H9 (cell line): ENCODE measurements around the gene PHKG2. TPM values are rescaled to one million over a fixed set of nuclear protein-coding genes. Genes with fewer than 3 reads are reported as not detected.

Experiments
- DNase-seq: peaks from one replicate; pipeline ENCODE4 v3.0.0-alpha.2; 2017
- H2AFZ ChIP-seq: one replicate; pipeline ENCODE4 v1.6.1; 2013; ENCODE audit warnings: mild to moderate bottlenecking, low read length, control low read depth, moderate library complexity
- H2AK5ac ChIP-seq: 2 replicates; pipeline ENCODE4 v1.6.1; 2013; ENCODE audit warnings: low read length, control low read depth, mixed read lengths; ENCODE audit not compliant: insufficient read length
- H2BK120ac ChIP-seq: one replicate; pipeline ENCODE4 v1.6.1; 2013; ENCODE audit warnings: low read depth, mild to moderate bottlenecking, low read length, control low read depth, inconsistent platforms; ENCODE audit not compliant: poor library complexity, severe bottlenecking
- H2BK12ac ChIP-seq: 2 replicates; pipeline ENCODE4 v1.6.1; 2013; ENCODE audit warnings: low read length, control low read depth, mixed read lengths, low read depth; ENCODE audit not compliant: insufficient read length
- H2BK15ac ChIP-seq: 2 replicates; pipeline ENCODE4 v1.6.1; 2013; ENCODE audit warnings: low read depth, low read length, control low read depth
- H2BK20ac ChIP-seq: one replicate; pipeline ENCODE4 v1.6.1; 2013; ENCODE audit warnings: low read depth, mild to moderate bottlenecking, low read length, control low read depth, inconsistent platforms; ENCODE audit not compliant: poor library complexity, severe bottlenecking
- H2BK5ac ChIP-seq: 2 replicates; pipeline ENCODE4 v1.6.1; 2013; ENCODE audit warnings: low read length, control low read depth, mixed read lengths; ENCODE audit not compliant: insufficient read length
- H3K14ac ChIP-seq: 2 replicates; pipeline ENCODE4 v1.6.1; 2013; ENCODE audit warnings: low read length, control low read depth; ENCODE audit not compliant: insufficient read depth
- H3K18ac ChIP-seq: 2 replicates; pipeline ENCODE4 v1.6.1; 2013; ENCODE audit warnings: low read depth, mild to moderate bottlenecking, mixed read lengths, low read length, control low read depth; ENCODE audit not compliant: insufficient read length
- H3K23ac ChIP-seq: 2 replicates; pipeline ENCODE4 v1.6.1; 2013; ENCODE audit warnings: low read length, control low read depth, mixed read lengths, low read depth; ENCODE audit not compliant: insufficient read length
- H3K23me2 ChIP-seq: 2 replicates; pipeline ENCODE4 v1.6.1; 2013; ENCODE audit warnings: low read depth, mild to moderate bottlenecking, mixed read lengths, low read length, control low read depth; ENCODE audit not compliant: insufficient read length, poor library complexity, severe bottlenecking
- H3K27ac ChIP-seq: 2 replicates; pipeline ENCODE4 v1.5.1; 2013; ENCODE audit warnings: low read length, control low read depth, mixed read lengths, low read depth; ENCODE audit not compliant: insufficient read length
- H3K27me3 ChIP-seq: 2 replicates; pipeline ENCODE4 v1.6.1; 2013; ENCODE audit warnings: low read length, control low read depth, inconsistent platforms; ENCODE audit not compliant: insufficient read depth
- H3K4ac ChIP-seq: 2 replicates; pipeline ENCODE4 v1.6.1; 2013; ENCODE audit warnings: low read depth, mild to moderate bottlenecking, control low read depth, inconsistent platforms, low read length, moderate library complexity
- H3K4me1 ChIP-seq: 2 replicates; pipeline ENCODE4 v1.6.1; 2013; ENCODE audit warnings: low read length, control low read depth, inconsistent platforms; ENCODE audit not compliant: insufficient read depth
- H3K4me2 ChIP-seq: 2 replicates; pipeline ENCODE4 v1.6.1; 2013; ENCODE audit warnings: low read length, control low read depth, mixed read lengths; ENCODE audit not compliant: insufficient read length, insufficient read depth
- H3K56ac ChIP-seq: 2 replicates; pipeline ENCODE4 v1.6.1; 2013; ENCODE audit warnings: low read depth, mild to moderate bottlenecking, mixed read lengths, low read length, control low read depth; ENCODE audit not compliant: insufficient read length
- H3K79me1 ChIP-seq: 2 replicates; pipeline ENCODE4 v1.6.1; 2013; ENCODE audit warnings: low read depth, mild to moderate bottlenecking, moderate library complexity, low read length, control low read depth, inconsistent platforms; ENCODE audit not compliant: insufficient read depth, poor library complexity, severe bottlenecking
- H3K79me2 ChIP-seq: 2 replicates; pipeline ENCODE4 v1.6.1; 2013; ENCODE audit warnings: low read length, control low read depth, inconsistent platforms; ENCODE audit not compliant: insufficient read depth
- H3K9ac ChIP-seq: 2 replicates; pipeline ENCODE4 v1.6.1; 2013; ENCODE audit warnings: low read length, control low read depth, mixed read lengths; ENCODE audit not compliant: insufficient read length; ENCODE audit errors: extremely low read depth
- H3K9me3 ChIP-seq: one replicate; pipeline ENCODE4 v1.6.1; 2013; ENCODE audit warnings: low read depth, low read length, inconsistent platforms; ENCODE audit not compliant: control insufficient read depth
- H3T11ph ChIP-seq: one replicate; pipeline ENCODE4 v1.6.1; 2013; ENCODE audit warnings: mild to moderate bottlenecking, low read length, control low read depth, inconsistent platforms
- H4K20me1 ChIP-seq: one replicate; pipeline ENCODE4 v1.6.1; 2013; ENCODE audit not compliant: control insufficient read depth, insufficient read length, insufficient read depth
- H4K5ac ChIP-seq: 2 replicates; pipeline ENCODE4 v1.6.1; 2013; ENCODE audit warnings: low read depth, mild to moderate bottlenecking, mixed read lengths, low read length, control low read depth; ENCODE audit not compliant: insufficient read length
- H4K8ac ChIP-seq: replicated peaks from 2 replicates; pipeline ENCODE4 v1.6.1; 2013; ENCODE audit warnings: low read length, control low read depth, mixed read lengths, low read depth; ENCODE audit not compliant: insufficient read length
- H4K91ac ChIP-seq: 2 replicates; pipeline ENCODE4 v1.6.1; 2013; ENCODE audit warnings: low read depth, mild to moderate bottlenecking, moderate library complexity, mixed read lengths, low read length, control low read depth; ENCODE audit not compliant: insufficient read length
- H3K27ac Mint-ChIP-seq, 3 experiments: 2 replicates in 2 of 3; 3 replicates in 1 of 3; pipeline ENCODE4 v1.8.0; 2020 to 2021; ENCODE audit warnings: mixed read lengths in 3 of 3, mild to moderate bottlenecking in 1 of 3, moderate library complexity in 1 of 3
- H3K27me3 Mint-ChIP-seq: 2 replicates; pipeline ENCODE4 v1.8.0; 2021; ENCODE audit warnings: low read depth, mild to moderate bottlenecking, moderate library complexity, mixed read lengths
- H3K36me3 Mint-ChIP-seq, 3 experiments: 2 replicates in 2 of 3; 3 replicates in 1 of 3; pipeline ENCODE4 v1.8.0; 2020 to 2021; ENCODE audit warnings: low read depth in 3 of 3, mixed read lengths in 3 of 3; ENCODE audit not compliant: insufficient read depth in 1 of 3
- H3K4me1 Mint-ChIP-seq, 2 experiments: 2 replicates each; pipeline ENCODE4 v1.8.0; 2020; ENCODE audit warnings: mixed read lengths in 2 of 2
- H3K4me3 Mint-ChIP-seq, 2 experiments: 2 replicates in 1 of 2; 3 replicates in 1 of 2; pipeline ENCODE4 v1.8.0; 2020 to 2021; ENCODE audit warnings: mild to moderate bottlenecking in 2 of 2, mixed read lengths in 2 of 2, moderate library complexity in 1 of 2
- H3K9me3 Mint-ChIP-seq, 2 experiments: 2 replicates in 1 of 2; 3 replicates in 1 of 2; pipeline ENCODE4 v1.8.0; 2020; ENCODE audit warnings: mild to moderate bottlenecking in 2 of 2, mixed read lengths in 2 of 2, moderate library complexity in 1 of 2
- CTCF ChIP-seq: fragments of 200-600 bp; sonication (generic); conservative IDR thresholded peaks from 3 replicates; pipeline ENCODE4 v1.8.0; 2021; ENCODE audit warnings: antibody characterized with exemption, mild to moderate bottlenecking
- WGBS: extraction: QIAGEN DNeasy Blood & Tissue Kit; methylation state at CpG from one replicate; pipeline ENCODE4 v1.1.7; 2013; ENCODE audit warnings: missing lambda C conversion rate, low lambda C conversion rate, mixed read lengths; ENCODE audit not compliant: insufficient read length; ENCODE audit errors: extremely low coverage; 5-methylcytosine and 5-hydroxymethylcytosine counted together
- total RNA-seq: library from RNA; stranded (reverse); gene quantifications from 2 replicates; pipeline ENCODE4 v1.2.1, GENCODE V29; 2021

The PHKG2 gene
- total RNA-seq, 1 experiment from 2014 or later: 46.6 TPM

- H3K4me1 Mint-ChIP-seq: peaks cover 7 to 11% of the 10 kb centered on the region in 2 experiments
- H2BK120ac ChIP-seq: no peak overlapping the region
Observed at GRCh38 chr16:30753596-30753995, 5.4 kb downstream of the PHKG2 start.

More at GRCh38 chr16:30753596-30753995, 5.4 kb downstream of the PHKG2 start:
- no peak overlapping the region for H3K4ac ChIP-seq
- no peak overlapping the region for H2AK5ac ChIP-seq
- no peak overlapping the region for H3K18ac ChIP-seq
- WGBS: no CpG with 5 or more reads among the region's 4 CpGs
- no peaks in the 10 kb centered on the region for H3K27me3 ChIP-seq
- Mint-ChIP-seq H3K4me3 (no peak overlapping the region), H3K36me3 (peaks cover 7 to 66% (median 48%) of the 10 kb centered on the region in 3 experiments), H3K27ac (no peak overlapping the region), H3K27me3 (no peaks in the 10 kb centered on the region), H3K9me3 (peaks cover 0 to 1% of the 10 kb centered on the region in 2 experiments; a peak in 1 of 5 replicates)
- H4K91ac ChIP-seq: no peak overlapping the region
- no peak overlapping the region for H3K4me2 ChIP-seq
- no peak overlapping the region for H3K56ac ChIP-seq
- no peak overlapping the region for H3K27ac ChIP-seq
- DNase-seq: no peak
- H3K23me2 ChIP-seq: no peaks in the 10 kb centered on the region
- H3K79me2 ChIP-seq: peaks cover 4% of the 10 kb centered on the region; the same call in 1 of the 2 replicates
- H3T11ph ChIP-seq: no peak overlapping the region
- no peaks in the 10 kb centered on the region for H4K20me1 ChIP-seq
- no peaks in the 10 kb centered on the region for H3K4me1 ChIP-seq
- H4K5ac ChIP-seq: no peak overlapping the region
- H2BK5ac ChIP-seq: no peak overlapping the region
- no peaks in the 10 kb centered on the region for H3K9me3 ChIP-seq
- TF ChIP-seq CTCF: no peak
- no peak overlapping the region for H2BK20ac ChIP-seq
- no peak overlapping the region for H3K9ac ChIP-seq
- H3K79me1 ChIP-seq: peaks cover 2% of the 10 kb centered on the region
- no peak overlapping the region for H2BK15ac ChIP-seq
- H2AFZ ChIP-seq: no peak overlapping the region
- no peak overlapping the region for H3K23ac ChIP-seq
- H4K8ac ChIP-seq: no peak overlapping the region
- H3K14ac ChIP-seq: no peak overlapping the region
- H2BK12ac ChIP-seq: no peak overlapping the region
